Hippocampal formation (tissue), 2 donors: ENCODE measurements around the gene SIRT3.
A peak's percentile ranks its signal among the peaks of the same experiment; 100 is the strongest.
"Not testable (repeated sequence)": the region's sequence is repeated elsewhere in the genome, so short reads cannot be mapped to it uniquely, and the experiment has no call there.

Experiments
- DNase-seq, 2 donors: peaks; one replicate each; lab custom pipeline; 2025; lab: John Stamatoyannopoulos, UW

SIRT3 gene

GRCh38 chr11:240315-240714 lies 4.2 kb upstream of the SIRT3 start:
- no peak for DNase-seq

- not testable (repeated sequence) for DNase-seq
Observed at GRCh38 chr11:238346-238745, 2.2 kb upstream of the SIRT3 start.

- peak; percentile 71 to 80 for DNase-seq
Observed at GRCh38 chr11:236774-237767, 929 bp upstream of the SIRT3 start, which contains the start of gene PSMD13. Gene PSMD13 (plus strand): TSS chr11:236976. CDS start chr11:237050, 74 bp downstream.

- no peak for DNase-seq
Observed at GRCh38 chr11:235609-235996, 539 bp downstream of the SIRT3 start.

GRCh38 chr11:235180-235579 lies 962 bp downstream of the SIRT3 start:
- DNase-seq: no peak

- no peak for DNase-seq
Observed at GRCh38 chr11:232783-233565, 3.2 kb downstream of the SIRT3 start.

- DNase-seq: no peak
Observed at GRCh38 chr11:230431-230830, 5.7 kb downstream of the SIRT3 start.

GRCh38 chr11:227824-228379 lies 8.2 kb downstream of the SIRT3 start:
- no peak for DNase-seq

GRCh38 chr11:225734-226453 lies 10.2 kb downstream of the SIRT3 start:
- DNase-seq: no peak

- no peak for DNase-seq
Observed at GRCh38 chr11:224424-224823, 11.7 kb downstream of the SIRT3 start.

GRCh38 chr11:223884-224283 lies 12.3 kb downstream of the SIRT3 start:
- DNase-seq: no peak

GRCh38 chr11:223026-223789 lies 12.9 kb downstream of the SIRT3 start:
- no peak for DNase-seq

GRCh38 chr11:221998-222789 lies 13.9 kb downstream of the SIRT3 start:
- DNase-seq: no peak

- DNase-seq: peak in 1 of 2 donors; percentile 10
Observed at GRCh38 chr11:221539-221938, 14.6 kb downstream of the SIRT3 start.

- not testable (repeated sequence) for DNase-seq
Observed at GRCh38 chr11:220641-221215, 15.4 kb downstream of the SIRT3 start.

- no peak for DNase-seq
Observed at GRCh38 chr11:218815-219593, 17.1 kb downstream of the SIRT3 start.

- no peak for DNase-seq
Observed at GRCh38 chr11:217704-218103, 18.4 kb downstream of the SIRT3 start.

GRCh38 chr11:216081-216974 lies 19.8 kb downstream of the SIRT3 start:
- no peak for DNase-seq
